ENCODE measurements around the gene SLC1A7.

- TF ChIP-seq FOXA1 (IDR thresholded peaks at IDR 0.05) (no peak), JUND (IDR thresholded peaks at IDR 0.05) (no peak), SP1 (IDR thresholded peaks at IDR 0.05) (no peak), HNF4G (IDR thresholded peaks at IDR 0.05) (no peak), ATF3 (IDR thresholded peaks at IDR 0.05) (no peak)
- TF ChIP-seq, protein P1, sequence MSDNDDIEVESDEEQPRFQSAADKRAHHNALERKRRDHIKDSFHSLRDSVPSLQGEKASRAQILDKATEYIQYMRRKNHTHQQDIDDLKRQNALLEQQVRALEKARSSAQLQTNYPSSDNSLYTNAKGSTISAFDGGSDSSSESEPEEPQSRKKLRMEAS (IDR thresholded peaks at IDR 0.05) = no peak
- TF ChIP-seq, protein P2, sequence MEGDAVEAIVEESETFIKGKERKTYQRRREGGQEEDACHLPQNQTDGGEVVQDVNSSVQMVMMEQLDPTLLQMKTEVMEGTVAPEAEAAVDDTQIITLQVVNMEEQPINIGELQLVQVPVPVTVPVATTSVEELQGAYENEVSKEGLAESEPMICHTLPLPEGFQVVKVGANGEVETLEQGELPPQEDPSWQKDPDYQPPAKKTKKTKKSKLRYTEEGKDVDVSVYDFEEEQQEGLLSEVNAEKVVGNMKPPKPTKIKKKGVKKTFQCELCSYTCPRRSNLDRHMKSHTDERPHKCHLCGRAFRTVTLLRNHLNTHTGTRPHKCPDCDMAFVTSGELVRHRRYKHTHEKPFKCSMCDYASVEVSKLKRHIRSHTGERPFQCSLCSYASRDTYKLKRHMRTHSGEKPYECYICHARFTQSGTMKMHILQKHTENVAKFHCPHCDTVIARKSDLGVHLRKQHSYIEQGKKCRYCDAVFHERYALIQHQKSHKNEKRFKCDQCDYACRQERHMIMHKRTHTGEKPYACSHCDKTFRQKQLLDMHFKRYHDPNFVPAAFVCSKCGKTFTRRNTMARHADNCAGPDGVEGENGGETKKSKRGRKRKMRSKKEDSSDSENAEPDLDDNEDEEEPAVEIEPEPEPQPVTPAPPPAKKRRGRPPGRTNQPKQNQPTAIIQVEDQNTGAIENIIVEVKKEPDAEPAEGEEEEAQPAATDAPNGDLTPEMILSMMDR (IDR thresholded peaks at IDR 0.05; ENCODE audit: low read depth, low read length, missing input control) = no peak
These were observed 55.9 kb downstream of the SLC1A7 start for GRCh38 chr1:53086491-53087070.
